Parathyroid adenoma (tissue), 2 donors: ENCODE measurements around the gene NAA16.
"Not testable (repeated sequence)": the region's sequence is repeated elsewhere in the genome, so short reads cannot be mapped to it uniquely, and the experiment has no call there.

ENCODE experiments used
- H2AFZ ChIP-seq: fragments of 300-600 bp; sonication (generic); one replicate; pipeline ENCODE4 v1.7.0; 2017; ENCODE audit warnings: antibody characterized with exemption, mild to moderate bottlenecking
- H3K27ac ChIP-seq: fragments of 300-600 bp; sonication (generic); one replicate; pipeline ENCODE4 v1.7.0; 2017
- H3K27me3 ChIP-seq: fragments of 300-600 bp; sonication (generic); one replicate; pipeline ENCODE4 v1.7.0; 2017; ENCODE audit warnings: low read length; ENCODE audit not compliant: control insufficient read depth, insufficient read depth
- H3K36me3 ChIP-seq: fragments of 300-600 bp; sonication (generic); one replicate; pipeline ENCODE4 v1.7.0; 2017; ENCODE audit warnings: low read length; ENCODE audit not compliant: control insufficient read depth, insufficient read depth
- H3K4me1 ChIP-seq: fragments of 300-600 bp; sonication (generic); one replicate; pipeline ENCODE4 v1.7.0; 2017; ENCODE audit warnings: control low read depth
- H3K4me2 ChIP-seq: fragments of 300-600 bp; sonication (generic); one replicate; pipeline ENCODE4 v1.7.0; 2017; ENCODE audit warnings: low read length
- H3K4me3 ChIP-seq: fragments of 300-600 bp; sonication (generic); one replicate; pipeline ENCODE4 v1.7.0; 2017; ENCODE audit warnings: low read depth, low read length
- H3K79me2 ChIP-seq: fragments of 300-600 bp; sonication (generic); one replicate; pipeline ENCODE4 v1.7.0; 2017; ENCODE audit warnings: control low read depth
- H3K9ac ChIP-seq: fragments of 300-600 bp; sonication (generic); one replicate; pipeline ENCODE4 v1.7.0; 2017; ENCODE audit warnings: mild to moderate bottlenecking
- H3K9me3 ChIP-seq: fragments of 300-600 bp; sonication (generic); one replicate; pipeline ENCODE4 v1.7.0; 2017; ENCODE audit warnings: low read length; ENCODE audit not compliant: control insufficient read depth
- CTCF ChIP-seq: fragments of 300-600 bp; sonication (generic); IDR thresholded peaks from one replicate; pipeline ENCODE4 v1.7.0; 2017; ENCODE audit warnings: antibody characterized with exemption, mild to moderate bottlenecking
- donor health status: primary hyperparathyroidism.

The NAA16 gene

GRCh38 chr13:41418731-41419130 is 107.7 kb downstream of the NAA16 start:
- Histone ChIP-seq H3K79me2 (no peaks in the 10 kb centered on the region), H3K36me3 (no peaks in the 10 kb centered on the region), H3K9ac (no peak overlapping the region), H3K4me3 (no peak overlapping the region), H3K4me1 (no peaks in the 10 kb centered on the region), H3K27ac (no peak overlapping the region), H3K27me3 (no peaks in the 10 kb centered on the region), H3K9me3 (no peaks in the 10 kb centered on the region), H3K4me2 (no peak overlapping the region), H2AFZ (no peak overlapping the region)
- TF ChIP-seq CTCF: no peak

GRCh38 chr13:41419206-41419605 is 108.1 kb downstream of the NAA16 start:
- Histone ChIP-seq H3K9me3 (no peaks in the 10 kb centered on the region), H3K9ac (no peak overlapping the region), H3K79me2 (no peaks in the 10 kb centered on the region), H3K36me3 (no peaks in the 10 kb centered on the region), H3K4me3 (no peak overlapping the region), H2AFZ (no peak overlapping the region), H3K4me1 (no peaks in the 10 kb centered on the region), H3K27ac (no peak overlapping the region), H3K4me2 (no peak overlapping the region), H3K27me3 (no peaks in the 10 kb centered on the region)
- no peak for TF ChIP-seq CTCF

GRCh38 chr13:41420146-41420545 is 109.1 kb downstream of the NAA16 start:
- no peak overlapping the region for H3K9ac ChIP-seq
- no peak overlapping the region for H3K4me3 ChIP-seq
- no peaks in the 10 kb centered on the region for H3K27me3 ChIP-seq
- no peak overlapping the region for H3K27ac ChIP-seq
- H2AFZ ChIP-seq: no peak overlapping the region
- H3K4me2 ChIP-seq: no peak overlapping the region
- H3K4me1 ChIP-seq: no peaks in the 10 kb centered on the region
- TF ChIP-seq CTCF: no peak
- no peaks in the 10 kb centered on the region for H3K9me3 ChIP-seq
- no peaks in the 10 kb centered on the region for H3K79me2 ChIP-seq
- no peaks in the 10 kb centered on the region for H3K36me3 ChIP-seq

- H3K36me3 ChIP-seq, H3K79me2 ChIP-seq, H3K27ac ChIP-seq, H3K27me3 ChIP-seq, H3K4me1 ChIP-seq, H3K9me3 ChIP-seq, H3K9ac ChIP-seq, H3K4me3 ChIP-seq, H3K4me2 ChIP-seq, H2AFZ ChIP-seq: not testable (repeated sequence)
These were observed 110.3 kb downstream of the NAA16 start for GRCh38 chr13:41421330-41421729.

- H3K9me3 ChIP-seq, H3K27ac ChIP-seq, H3K79me2 ChIP-seq, H3K4me1 ChIP-seq, H3K9ac ChIP-seq, H3K27me3 ChIP-seq, H3K36me3 ChIP-seq, H3K4me2 ChIP-seq, H3K4me3 ChIP-seq, H2AFZ ChIP-seq: not testable (repeated sequence)
These were observed 110.9 kb downstream of the NAA16 start for GRCh38 chr13:41421983-41422382.

GRCh38 chr13:41423259-41423658 is 112.2 kb downstream of the NAA16 start:
- not testable (repeated sequence) for H3K4me3 ChIP-seq, H3K79me2 ChIP-seq, H3K36me3 ChIP-seq, H3K27ac ChIP-seq, H3K4me1 ChIP-seq, H3K9me3 ChIP-seq, H3K4me2 ChIP-seq, H3K27me3 ChIP-seq, H2AFZ ChIP-seq, H3K9ac ChIP-seq

- H3K27ac ChIP-seq, H3K4me3 ChIP-seq, H3K4me2 ChIP-seq, H3K36me3 ChIP-seq, H3K27me3 ChIP-seq, H3K9ac ChIP-seq, H2AFZ ChIP-seq, H3K4me1 ChIP-seq, H3K79me2 ChIP-seq, H3K9me3 ChIP-seq: not testable (repeated sequence)
These were observed 113.6 kb downstream of the NAA16 start for GRCh38 chr13:41424675-41425074.
